ENCODE results near the gene ZNF398.

Gene ZNF398

DNA sequence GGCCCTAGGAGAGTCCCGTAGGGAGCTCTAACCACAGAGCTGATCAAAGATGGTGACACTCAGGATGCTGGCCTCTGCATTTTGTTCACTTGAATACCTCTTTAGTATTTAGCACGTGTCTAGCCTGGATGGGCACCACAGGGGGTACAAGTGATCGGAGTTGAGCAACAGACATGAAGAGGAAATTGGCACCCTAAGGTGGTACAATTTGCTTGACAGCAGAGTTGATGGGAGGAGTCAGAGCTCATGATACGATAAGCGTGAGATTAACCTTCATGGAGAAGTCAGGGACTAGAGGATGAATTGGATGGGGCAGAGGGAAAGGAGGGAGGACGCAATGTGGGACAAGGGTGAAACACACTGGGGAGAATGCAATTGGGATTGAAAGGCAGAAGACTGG lies 82.3 kb downstream of the ZNF398 start:
- FAIRE-seq, result no peak

DNA sequence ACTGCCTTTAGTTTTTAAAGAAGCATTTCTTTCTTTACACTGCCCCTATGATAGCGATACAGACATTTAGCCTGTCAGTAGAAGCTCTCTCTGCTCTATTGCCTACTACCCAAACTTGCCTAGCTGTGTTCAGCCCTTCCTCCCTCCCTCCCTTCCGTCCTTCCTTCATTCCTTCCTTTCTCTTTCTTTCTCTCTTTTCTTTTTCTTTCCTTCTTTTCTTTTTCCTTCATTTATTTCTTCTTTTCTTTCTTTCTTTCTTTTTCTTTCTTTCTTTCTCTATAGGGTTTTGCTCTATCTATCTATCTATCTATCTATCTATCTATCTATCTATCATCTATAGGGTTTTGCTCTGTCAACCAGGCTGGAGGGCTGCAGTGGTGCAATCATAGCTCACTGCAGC lies 85.1 kb downstream of the ZNF398 start:
- FAIRE-seq, result no peak
